HG03439 (cell line): ENCODE results near the gene ZFYVE9.

Source experiments
- ATAC-seq: cut with Tn5 transposase; IDR thresholded peaks from one replicate; pipeline ENCODE4 v1.9.1; 2021; ENCODE audit warnings: mild to moderate bottlenecking, moderate library complexity; ENCODE audit not compliant: unreplicated experiment

Gene ZFYVE9

DNA sequence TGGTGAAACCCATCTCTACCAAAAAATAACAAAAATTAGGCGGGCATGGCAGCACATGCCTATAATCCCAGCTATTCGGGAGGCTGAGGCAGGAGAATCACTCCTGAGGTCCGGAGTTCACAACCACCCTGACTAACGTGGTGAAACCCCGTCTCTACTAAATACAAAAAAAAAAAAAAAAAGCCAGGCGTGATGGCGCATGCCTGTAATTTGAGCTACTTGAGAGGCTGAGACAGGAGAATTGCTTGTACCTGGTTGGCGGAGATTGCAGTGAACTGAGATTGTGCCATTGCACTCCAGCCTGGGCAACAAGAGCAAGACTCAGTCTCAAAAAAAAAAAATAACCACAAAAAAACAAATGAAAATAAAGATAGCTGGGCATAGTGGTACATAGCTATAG lies 181.8 kb downstream of the ZFYVE9 start:
- ATAC-seq = no peak

DNA sequence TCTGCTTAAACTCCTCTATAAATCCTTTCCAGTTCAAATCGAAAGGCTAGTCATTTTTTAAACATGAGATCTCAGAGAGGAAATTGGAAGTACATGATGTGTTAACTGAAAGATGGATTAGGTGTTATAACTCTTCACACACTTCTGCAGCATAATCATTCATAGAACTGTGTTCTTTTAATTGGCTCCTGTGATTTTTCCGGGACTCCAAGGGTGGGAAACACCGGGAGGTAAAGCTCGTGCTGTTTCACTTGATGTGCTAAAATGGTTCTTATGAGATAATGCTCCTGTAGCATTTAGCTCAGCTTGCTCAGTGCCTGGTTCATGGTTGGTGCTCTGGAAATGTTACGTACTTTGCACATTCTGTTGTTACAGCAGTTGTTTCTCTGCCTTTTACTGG lies 183.9 kb downstream of the ZFYVE9 start:
- no peak for ATAC-seq

DNA sequence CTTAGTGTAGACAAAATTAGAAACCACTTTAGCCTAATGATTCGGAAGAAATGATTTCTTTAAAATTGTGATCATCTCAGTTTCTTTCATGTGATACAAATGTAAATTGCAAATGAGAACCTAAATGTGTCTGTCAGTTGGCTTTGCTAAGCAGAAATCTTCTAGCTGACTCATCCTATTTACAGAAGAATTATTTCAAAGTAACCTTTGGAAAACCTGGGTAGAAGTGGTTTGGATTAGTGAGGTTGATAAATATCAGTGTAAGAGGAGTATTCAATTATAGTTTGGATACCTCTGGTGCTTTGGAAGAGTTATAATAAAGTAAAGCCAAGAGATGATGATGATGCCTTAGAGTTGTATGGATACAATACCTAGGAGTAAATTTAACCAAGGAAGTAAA lies 186.7 kb downstream of the ZFYVE9 start:
- no peak for ATAC-seq

- no peak for ATAC-seq
Observed at GRCh38 chr1:52332411-52332810, 190.5 kb downstream of the ZFYVE9 start.

DNA sequence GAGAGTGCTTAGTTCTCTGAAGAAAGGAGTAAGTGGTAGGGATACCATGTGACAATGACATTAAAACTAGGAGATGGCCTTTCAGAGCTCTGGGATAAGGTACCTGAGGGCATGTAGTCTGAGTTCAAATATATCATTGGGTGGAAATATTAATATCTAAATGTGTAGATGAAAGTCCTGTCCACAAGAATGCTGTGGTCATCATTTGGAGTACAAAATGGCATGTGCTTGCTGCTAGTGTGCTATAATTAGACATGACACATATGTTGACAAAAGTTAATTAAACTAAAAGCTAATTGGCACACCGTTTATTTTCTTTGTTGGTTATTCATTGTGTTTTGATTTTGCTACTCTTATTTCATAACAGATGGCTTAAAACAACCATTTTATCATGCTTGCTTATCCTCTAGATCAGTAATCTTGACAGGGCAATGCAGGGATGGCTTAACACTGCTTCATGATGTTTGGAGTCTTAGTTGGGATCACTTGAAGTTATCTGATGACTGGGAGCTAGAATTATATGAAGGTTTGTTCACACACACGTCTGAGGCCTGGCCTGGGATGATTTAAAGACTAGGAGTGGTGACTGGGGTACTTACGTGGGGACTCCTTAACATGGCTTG lies 193.1 kb downstream of the ZFYVE9 start:
- ATAC-seq = no peak

DNA sequence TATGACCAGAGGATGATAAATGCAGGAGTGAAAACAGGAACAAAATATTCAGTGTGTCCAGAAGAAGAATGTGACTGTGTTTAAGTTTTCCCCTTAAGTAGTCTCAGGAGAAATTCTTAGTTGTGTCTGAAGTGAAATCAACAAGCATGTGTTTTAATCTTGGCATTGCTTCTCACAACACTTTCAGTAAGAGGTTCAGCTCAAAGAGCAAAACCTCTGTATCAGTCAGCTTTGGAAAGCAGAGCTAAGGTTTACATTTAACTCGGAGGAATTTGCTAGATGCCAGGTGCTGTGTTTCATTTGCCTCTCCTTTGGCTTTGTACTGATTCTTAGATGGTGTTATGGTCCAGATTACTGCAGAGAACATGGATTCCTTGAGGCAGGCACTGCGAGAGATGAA lies 195.6 kb downstream of the ZFYVE9 start:
- ATAC-seq = no peak

- ATAC-seq = no peak
Observed at GRCh38 chr1:52341655-52342260, 199.9 kb downstream of the ZFYVE9 start.

DNA sequence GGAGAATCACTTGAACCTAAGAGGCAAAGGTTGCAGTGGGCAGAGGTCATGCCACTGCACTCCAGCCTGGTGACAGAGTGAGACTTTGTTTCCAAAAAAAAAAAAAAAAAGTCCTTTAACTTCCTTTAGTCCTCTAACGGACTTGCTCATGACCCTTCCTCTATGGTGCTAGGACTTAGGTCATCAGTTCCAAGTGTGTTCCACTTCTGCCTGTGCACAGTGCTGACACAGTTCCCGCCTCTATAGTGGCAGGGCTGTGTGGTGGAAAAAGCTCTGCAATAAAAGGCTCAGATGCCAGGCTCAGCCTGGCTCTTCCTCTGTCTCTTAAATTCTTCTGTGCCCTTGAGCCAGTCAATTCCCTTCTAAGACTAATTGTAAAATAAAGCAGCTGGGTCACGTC lies 202.1 kb downstream of the ZFYVE9 start:
- no peak for ATAC-seq

DNA sequence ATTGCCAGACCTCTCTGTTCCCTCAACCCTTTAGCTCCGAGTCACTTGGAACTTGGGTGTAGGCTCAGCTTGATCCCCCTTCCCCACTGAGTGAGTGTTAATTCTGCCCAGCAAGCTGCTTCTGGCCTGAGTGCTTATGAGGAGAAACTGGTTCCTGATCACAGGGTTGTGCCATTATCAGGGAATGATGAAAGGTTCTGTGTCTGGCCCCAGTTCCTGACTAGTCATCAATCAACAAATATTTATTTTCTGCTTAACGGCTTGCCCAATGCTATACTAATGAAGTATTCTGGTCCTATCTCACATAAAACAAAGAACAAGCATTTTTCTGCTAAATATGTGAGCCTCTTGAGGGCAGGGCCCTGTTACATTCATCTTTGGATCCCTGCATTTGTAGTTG lies 203.4 kb downstream of the ZFYVE9 start:
- no peak for ATAC-seq

GRCh38 chr1:52346653-52347052 lies 204.8 kb downstream of the ZFYVE9 start:
- no peak for ATAC-seq

DNA sequence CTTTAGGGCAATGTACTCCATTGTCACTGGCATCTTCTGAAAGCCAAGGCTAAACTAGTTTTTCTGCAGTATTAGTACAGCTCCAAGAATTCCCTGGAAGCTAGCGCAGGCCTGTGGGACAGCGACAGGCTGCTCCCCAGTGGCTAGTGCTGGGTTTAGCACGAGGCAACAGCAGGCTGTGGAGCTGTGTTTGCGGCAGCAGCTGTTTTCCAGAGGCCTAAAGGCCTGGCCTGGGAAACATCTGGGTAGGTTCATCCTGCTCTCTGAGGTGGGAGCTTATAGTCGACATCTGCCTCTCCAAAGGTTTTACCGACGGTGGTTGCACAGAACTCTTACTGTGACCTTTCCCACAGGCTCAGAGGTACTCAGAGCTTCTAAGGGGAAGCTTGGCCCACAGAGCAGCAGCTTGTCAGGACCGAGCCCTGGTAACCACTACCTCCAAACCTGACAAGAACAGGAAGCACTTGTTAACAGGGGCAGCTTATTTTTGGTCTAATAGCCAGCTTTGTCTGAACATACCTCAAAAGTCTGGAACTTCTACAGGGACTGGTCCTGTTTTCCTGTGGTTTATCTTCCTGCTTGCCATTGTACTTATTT lies 206.9 kb downstream of the ZFYVE9 start:
- no peak for ATAC-seq

- no peak for ATAC-seq
Observed at GRCh38 chr1:52352690-52353089, 210.8 kb downstream of the ZFYVE9 start.

DNA sequence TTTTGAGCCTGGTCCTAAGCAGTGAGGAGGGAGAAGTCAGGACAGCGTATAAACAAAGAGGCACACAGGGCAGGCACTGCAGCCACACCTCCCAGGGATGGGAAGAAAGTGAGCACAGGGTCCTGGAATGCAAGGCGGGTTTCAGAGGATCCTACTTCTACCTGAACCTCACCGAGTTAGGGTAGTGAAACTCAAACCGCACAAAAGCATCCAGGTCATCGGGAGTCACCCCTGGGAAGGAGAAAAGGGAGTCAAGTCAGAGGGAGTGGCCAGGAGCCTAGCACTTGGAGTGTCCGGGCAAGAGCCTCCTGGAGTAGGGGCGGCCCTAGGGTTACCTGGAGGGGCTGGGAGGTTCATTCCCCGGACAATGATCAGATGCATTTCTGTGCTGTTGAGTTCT lies 213.5 kb downstream of the ZFYVE9 start:
- no peak for ATAC-seq

DNA sequence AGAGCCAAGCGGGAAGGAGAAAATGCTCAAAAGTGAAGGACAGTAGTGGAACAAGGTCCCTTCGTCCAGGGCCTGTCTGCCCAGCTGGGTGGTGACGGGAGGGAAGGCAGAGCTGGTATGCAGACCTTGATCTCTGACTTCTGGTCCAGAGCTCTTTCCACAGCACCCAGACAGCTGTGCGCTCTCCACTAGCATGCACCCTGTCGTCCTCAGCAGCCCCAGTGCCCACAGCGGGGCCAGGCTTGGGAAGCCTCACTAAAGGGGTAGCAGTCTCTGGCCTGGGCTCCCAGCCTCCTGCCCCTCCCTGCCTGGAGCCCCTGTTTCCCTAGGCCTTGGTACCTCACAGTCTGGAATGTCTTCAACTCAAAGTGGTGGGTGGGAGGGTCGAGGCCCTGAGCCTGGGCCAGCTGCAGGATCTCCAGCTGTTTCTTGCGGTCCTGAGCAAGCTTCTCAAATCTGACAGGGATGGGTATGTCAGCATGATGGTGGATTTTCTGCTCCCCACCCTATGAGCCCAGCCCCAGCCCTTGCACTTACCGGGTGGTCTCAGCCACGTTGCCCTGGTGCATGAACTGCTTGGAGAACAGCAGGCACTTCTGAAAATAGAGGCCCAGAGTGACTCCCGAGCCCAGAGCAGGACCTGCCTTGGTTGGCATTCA lies 214.1 kb downstream of the ZFYVE9 start:
- ATAC-seq = no peak

DNA sequence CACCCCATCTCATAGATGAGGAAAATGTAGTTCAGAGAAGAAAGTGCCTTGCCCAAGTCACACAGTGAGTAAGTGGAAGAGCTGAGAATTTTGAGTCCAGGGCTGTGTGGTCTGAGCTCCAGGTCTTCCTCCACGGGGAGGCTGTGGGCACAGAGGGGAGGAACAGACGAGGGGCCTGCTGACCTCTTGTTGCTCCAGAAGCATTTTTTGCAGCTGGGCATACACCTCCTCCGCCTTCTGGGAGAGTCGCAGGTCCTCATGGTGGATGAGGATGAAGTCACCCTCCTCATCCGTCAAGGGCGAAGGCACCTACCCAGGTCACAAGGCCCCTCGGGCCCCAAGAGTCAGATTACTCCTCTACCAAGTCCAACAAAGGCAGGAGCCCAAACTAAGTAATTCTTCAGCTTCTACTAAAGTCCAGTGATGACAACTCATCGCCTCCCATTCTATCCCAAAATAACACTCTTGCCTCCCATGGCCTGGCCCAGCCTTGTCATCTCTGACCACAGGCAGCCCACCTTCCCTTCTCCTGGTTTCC lies 215.0 kb downstream of the ZFYVE9 start:
- no peak for ATAC-seq

DNA sequence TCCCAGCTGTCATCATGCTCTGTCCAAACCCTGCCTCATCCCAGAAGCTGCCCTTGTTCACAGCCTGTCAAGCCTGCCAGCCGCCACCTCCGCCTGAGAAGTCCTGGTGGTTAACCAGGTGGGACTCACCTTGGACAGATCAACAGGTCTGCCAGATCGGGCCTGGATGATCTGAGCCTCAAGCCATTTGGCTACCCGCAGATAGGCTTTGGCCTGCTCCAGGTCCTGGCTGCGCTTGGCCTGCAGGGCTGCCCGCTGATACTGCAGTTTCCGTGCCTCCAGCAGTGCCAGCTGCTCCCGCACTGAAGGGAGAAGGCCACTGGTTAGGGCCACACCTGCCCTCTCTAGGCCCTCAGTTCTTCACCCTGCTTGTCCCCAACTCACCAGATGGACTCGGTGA lies 215.5 kb downstream of the ZFYVE9 start:
- no peak for ATAC-seq

DNA sequence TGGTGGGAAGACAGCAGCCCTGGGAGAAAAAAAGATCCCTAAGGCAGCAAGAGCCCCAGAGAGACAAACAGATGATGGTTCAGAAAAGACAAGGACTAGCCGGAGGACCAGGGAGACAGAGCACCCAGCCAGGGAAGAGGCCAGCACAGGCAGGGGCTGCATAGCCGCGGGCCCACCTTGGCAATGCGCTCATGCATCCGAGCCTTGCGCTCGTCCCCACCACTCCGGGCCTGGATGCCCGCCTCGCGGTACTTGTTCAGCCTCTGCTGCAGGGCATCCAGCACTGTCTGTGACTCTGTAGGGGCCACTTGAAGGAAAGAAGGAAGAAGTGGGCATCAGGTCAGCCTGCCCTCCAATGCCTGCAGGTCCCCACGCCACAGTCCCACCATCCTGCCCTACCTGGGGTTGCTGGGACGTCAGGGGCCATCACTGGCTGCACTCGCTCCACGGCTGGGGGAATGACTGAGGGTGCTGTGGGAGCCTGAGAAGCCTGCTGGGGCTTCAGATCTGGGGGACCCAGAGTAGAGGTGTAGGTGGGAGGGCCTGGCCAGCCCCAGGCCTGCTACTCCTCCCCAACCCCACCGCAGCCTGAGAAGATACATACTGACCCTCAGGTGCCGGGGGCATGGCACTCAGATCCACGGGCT lies 217.1 kb downstream of the ZFYVE9 start:
- no peak for ATAC-seq

DNA sequence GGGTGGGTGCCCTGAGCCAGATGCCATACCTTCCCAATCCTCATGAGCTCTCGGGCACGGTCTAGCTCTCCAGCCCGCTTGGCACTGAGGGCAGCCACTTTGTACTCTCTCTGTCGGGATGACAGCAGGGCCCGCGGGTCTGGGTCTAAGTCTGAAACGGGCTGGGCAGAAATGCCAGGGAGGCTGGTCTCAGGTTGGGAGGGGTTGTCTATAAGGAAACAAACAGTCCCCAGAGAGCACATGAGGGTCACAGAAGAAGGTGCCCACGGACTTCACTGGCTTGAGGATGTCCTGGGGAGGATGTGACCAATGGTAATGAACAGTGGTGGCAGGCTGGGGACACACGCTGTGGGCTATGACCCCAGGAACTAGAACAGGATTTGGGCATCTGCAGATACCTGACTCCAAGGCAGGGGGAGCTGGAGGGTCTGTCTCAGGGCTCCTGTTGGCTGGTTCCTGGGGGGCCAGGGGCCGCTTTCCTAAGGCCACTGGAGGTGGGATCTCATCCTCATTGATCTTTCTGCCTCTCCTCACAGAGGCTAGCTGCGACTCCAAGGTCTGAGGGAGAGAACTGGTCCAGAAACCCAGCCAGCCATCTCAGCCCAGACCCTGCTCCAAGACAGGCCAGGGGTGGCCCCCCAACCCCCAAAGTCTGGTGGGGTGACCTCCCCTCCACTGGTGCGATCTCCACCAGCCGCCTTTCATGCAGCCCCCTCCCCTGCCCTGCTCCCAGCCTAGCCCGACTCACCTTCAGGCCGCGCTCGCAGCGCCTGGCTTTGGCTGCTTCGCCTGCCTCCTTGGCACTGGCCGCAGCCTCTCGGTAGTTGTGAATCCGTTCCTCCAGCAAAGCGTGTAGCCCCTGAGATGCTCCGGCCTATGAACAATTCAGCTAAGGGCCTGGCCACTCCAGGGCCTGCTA lies 218.0 kb downstream of the ZFYVE9 start:
- no peak for ATAC-seq

DNA sequence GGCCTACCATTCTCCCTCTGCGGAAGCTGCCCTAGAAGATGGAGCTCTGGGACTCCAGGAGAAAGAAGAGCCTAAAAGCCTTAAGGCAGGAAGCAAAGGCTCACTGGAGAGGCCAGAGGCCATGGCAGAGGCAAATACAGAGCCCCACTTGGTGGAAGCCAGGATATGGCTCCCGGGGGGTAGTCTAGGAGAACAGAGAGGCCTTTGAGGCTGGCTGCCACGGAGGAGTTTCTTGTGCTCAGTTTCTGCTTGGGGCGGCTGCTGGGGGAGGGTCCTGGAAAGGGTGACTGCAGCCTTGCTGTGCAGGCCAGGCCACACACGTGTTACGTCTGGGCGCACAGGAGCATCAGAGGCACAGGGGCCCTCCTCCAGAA lies 218.7 kb downstream of the ZFYVE9 start:
- no peak for ATAC-seq

GRCh38 chr1:52364235-52364839 lies 222.4 kb downstream of the ZFYVE9 start:
- no peak for ATAC-seq
